ENCODE results near the gene GLRX3. TPM values are rescaled to one million over a fixed set of nuclear protein-coding genes. Genes with fewer than 3 reads are reported as not detected.
A peak's percentile ranks its signal among the peaks of the same experiment; 100 is the strongest.

GLRX3 gene
- total RNA-seq, 8 experiments from 2014 or later = 58.8 to 125 (median 86.5) TPM

DNA sequence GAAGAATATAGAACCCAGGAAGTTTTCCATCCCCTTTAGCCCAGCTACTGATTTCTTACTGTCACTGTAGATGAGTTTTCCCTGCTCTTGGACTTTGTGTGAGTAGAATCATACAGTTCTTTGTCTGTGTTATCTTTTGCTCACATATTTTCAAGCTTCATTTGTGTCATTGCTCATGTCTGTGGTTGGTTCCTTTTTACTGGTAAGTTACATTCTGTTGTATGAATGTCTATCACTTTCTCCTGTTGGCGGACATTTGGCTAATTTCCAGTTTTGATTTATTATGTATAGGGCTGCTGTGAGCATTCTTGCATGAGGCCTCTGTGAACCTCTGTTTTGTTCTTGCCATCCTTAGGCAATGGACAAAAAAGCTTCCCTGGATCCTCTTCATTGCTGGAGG is 5.3 kb downstream of the GLRX3 start:
- peak in 1 of 8 experiments; percentile 2 for ATAC-seq (replicated peaks in 6 of 8)
- WGBS, 10 experiments = 14 to 100% (median 85%) methylated on average over 1 of the region's 1 CpG; no CpG with 5 or more reads in 2 of the 10 experiments

DNA sequence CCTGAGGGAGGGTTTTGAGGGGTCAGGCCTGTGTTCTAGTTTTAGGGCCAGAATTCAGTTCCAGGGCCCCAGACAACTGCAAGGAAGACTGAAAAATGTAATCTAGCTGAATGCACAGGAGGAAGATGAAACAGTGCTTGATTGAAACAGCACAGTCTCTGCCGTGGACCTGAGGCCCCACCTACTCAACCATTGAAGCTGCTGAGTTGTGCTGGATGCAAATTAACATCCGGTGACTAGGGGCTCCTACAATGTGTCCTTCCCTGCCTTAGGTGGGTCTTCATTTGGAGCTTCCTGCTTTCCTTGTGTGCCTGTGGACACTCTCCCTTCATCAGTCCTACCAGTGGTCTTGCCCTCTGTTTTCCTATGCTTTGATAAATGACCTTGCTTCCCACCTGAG is 5.7 kb downstream of the GLRX3 start:
- WGBS, 10 experiments = 0 to 57% (median 40%) methylated on average over 1 to 2 of the region's 2 CpGs; no CpG with 5 or more reads in 2 of the 10 experiments
- H3K4me3 ChIP-seq = no peak overlapping the region
- ATAC-seq (replicated peaks in 6 of 8) = peak in 4 of 8 experiments; percentile 10 to 40 (median 38)
- no peak overlapping the region for H3K27ac ChIP-seq
- H3K4me1 ChIP-seq (replicated peaks in 1 of 2) = peaks cover 15 to 20% of the 10 kb centered on the region in 2 donors
- in situ Hi-C loops (cut with MboI; ENCODE audit: low pct_unique_long_range_greater_than_20kb in 2 of 9, low sequenced_read_pairs in 9 of 9, unreplicated experiment in 9 of 9) = no loop called here

More for the DNA sequence above, 5.3 kb downstream of the GLRX3 start:
- peaks cover 15 to 20% of the 10 kb centered on the region in 2 donors for H3K4me1 ChIP-seq (replicated peaks in 1 of 2)
- in situ Hi-C loops (cut with MboI; ENCODE audit: low pct_unique_long_range_greater_than_20kb in 2 of 9, low sequenced_read_pairs in 9 of 9, unreplicated experiment in 9 of 9) = no loop called here
- H3K4me3 ChIP-seq = no peak overlapping the region
- H3K27ac ChIP-seq = no peak overlapping the region

DNA sequence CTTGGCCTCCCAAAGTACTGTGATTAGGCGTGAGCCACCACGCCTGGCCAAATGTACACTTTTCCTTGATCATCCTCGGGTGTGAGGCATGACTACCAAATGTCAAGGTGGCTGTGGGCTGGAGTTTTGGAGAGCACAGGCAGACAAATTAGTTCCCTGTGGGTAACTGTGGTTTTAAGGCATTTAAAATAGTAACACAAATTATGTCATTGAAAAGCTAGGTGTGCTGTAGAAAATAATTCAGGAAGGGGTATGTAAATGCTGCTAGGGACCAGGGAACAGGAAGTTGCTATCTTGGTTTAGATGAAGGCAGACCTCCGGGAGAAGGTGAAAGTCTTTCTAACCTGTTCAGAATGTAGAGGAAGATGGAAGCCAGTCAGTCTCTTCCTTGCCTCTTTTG is 9.9 kb downstream of the GLRX3 start:
- Histone ChIP-seq H3K4me1 (replicated peaks in 1 of 2) (peaks cover 4 to 7% of the 10 kb centered on the region in 2 donors), H3K27ac (no peak overlapping the region), H3K4me3 (no peak overlapping the region)
- 30 to 100% (median 90%) methylated on average over 1 to 4 of the region's 4 CpGs; no CpG with 5 or more reads in 1 of the 10 experiments for WGBS, 10 experiments
- in situ Hi-C loops (cut with MboI; ENCODE audit: low pct_unique_long_range_greater_than_20kb in 2 of 9, low sequenced_read_pairs in 9 of 9, unreplicated experiment in 9 of 9) = no loop called here
- ATAC-seq (replicated peaks in 6 of 8) = no peak

DNA sequence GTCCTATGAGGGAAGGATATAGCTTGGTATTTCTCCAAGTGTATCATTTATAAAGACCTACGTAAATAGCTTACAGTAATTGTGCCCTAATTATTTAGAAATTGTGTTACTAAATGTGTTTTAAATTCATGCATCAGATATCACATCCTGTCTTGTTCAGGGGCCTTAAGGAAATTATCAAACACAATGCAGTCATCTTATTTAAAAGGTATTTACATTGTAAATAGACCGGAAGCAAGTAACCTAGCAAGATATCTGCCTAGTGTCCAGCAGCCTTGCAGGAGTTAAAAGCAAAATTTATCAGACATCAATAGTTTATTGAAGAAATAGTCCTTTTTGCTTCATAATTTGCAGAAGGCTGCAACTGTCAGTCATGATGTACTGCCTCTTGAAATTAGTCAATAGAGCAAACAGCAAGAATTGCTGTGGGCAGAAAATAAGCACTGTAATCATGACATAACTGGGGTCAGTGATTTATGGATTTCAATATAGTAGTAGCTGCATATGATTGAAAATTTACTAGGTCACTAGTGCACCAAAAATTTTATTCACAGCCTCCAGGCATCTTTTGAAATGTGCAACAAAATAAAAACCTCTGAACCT is 23.1 kb downstream of the GLRX3 start:
- H3K4me3 ChIP-seq = no peak overlapping the region
- H3K4me1 ChIP-seq (replicated peaks in 1 of 2) = peaks cover 0 to 10% of the 10 kb centered on the region in 2 donors
- H3K27ac ChIP-seq = no peak overlapping the region
- ATAC-seq (replicated peaks in 6 of 8) = peak in 3 of 8 experiments; percentile 46 to 58 (median 56)
- WGBS, 10 experiments = 8 to 100% (median 81%) methylated on average over 1 to 2 of the region's 2 CpGs
- in situ Hi-C loops (cut with MboI; ENCODE audit: low pct_unique_long_range_greater_than_20kb in 2 of 9, low sequenced_read_pairs in 9 of 9, unreplicated experiment in 9 of 9) = no loop called here

DNA sequence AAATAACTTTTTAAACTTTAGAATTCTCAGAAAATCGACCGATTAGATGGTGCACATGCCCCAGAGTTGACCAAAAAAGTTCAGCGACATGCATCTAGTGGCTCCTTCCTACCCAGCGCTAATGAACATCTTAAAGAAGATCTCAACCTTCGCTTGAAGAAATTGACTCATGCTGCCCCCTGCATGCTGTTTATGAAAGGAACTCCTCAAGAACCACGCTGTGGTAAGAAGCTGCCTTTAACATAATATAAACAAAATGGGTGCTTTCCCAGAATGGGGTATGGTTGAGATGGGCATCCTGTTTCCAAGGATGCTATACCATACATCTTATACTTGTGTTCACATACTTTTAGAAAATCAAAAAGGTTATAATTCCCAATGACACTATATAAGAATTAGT is 24.6 kb downstream of the GLRX3 start:
- no peak overlapping the region for H3K4me3 ChIP-seq
- ATAC-seq (replicated peaks in 6 of 8) = peak in 1 of 8 experiments; percentile 44
- H3K4me1 ChIP-seq (replicated peaks in 1 of 2) = peaks cover 0 to 10% of the 10 kb centered on the region in 2 donors
- H3K27ac ChIP-seq = no peak overlapping the region
- 21 to 100% (median 86%) methylated on average over 1 to 6 of the region's 6 CpGs; no CpG with 5 or more reads in 1 of the 10 experiments for WGBS, 10 experiments
- in situ Hi-C loops (cut with MboI; ENCODE audit: low pct_unique_long_range_greater_than_20kb in 2 of 9, low sequenced_read_pairs in 9 of 9, unreplicated experiment in 9 of 9) = no loop called here

DNA sequence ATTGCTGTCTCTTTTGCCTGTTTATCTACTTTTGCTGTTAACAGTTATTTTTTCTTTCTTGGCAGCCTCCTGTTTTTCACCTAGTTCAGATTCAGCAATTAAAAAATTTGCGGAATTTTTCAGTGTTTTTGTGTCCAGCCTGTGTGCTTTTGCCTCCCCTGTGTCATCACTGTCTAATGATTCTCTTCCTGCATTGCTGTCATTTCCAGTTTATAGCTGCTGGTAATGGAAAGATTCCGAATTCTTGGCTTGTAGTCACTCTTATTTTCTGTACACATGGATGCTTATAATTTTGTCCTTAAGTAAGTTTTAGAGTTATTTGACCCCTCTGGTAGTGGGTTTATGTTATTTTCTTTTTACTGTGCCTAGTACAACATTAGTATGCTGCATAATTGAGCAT is 25.1 kb downstream of the GLRX3 start:
- WGBS, 10 experiments = 80 to 100% (median 100%) methylated on average over 1 to 2 of the region's 2 CpGs
- Histone ChIP-seq H3K27ac (no peak overlapping the region), H3K4me1 (replicated peaks in 1 of 2) (peaks cover 0 to 10% of the 10 kb centered on the region in 2 donors), H3K4me3 (no peak overlapping the region)
- in situ Hi-C loops (cut with MboI; ENCODE audit: low pct_unique_long_range_greater_than_20kb in 2 of 9, low sequenced_read_pairs in 9 of 9, unreplicated experiment in 9 of 9) = no loop called here
- ATAC-seq (replicated peaks in 6 of 8) = no peak

DNA sequence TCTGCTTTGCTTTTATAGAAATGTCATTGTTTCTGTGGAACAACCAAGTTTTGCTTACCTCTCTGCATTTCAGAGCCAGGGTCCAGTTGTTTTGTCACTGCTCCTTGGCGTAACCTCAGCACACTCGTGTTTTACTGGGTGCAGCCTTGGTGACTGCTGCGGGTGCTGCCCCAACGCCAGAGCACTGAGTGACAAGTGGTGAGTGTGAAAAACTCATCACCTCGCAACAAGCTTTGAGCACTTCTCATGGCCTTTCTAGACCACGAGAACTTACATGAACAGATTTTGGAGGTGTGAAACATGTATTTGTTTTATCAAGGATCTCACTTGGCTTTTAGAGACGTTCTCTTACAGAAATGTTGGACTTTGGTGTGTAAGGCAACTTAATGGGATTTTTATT is 31.0 kb downstream of the GLRX3 start:
- no peak for ATAC-seq (replicated peaks in 6 of 8)
- H3K27ac ChIP-seq = no peak overlapping the region
- no peak overlapping the region for H3K4me3 ChIP-seq
- H3K4me1 ChIP-seq (replicated peaks in 1 of 2) = peaks cover 0 to 8% of the 10 kb centered on the region in 2 donors
- in situ Hi-C loops (cut with MboI; ENCODE audit: low pct_unique_long_range_greater_than_20kb in 2 of 9, low sequenced_read_pairs in 9 of 9, unreplicated experiment in 9 of 9) = no loop called here
- 74 to 100% (median 97%) methylated on average over 1 to 7 of the region's 7 CpGs; no CpG with 5 or more reads in 1 of the 10 experiments for WGBS, 10 experiments

DNA sequence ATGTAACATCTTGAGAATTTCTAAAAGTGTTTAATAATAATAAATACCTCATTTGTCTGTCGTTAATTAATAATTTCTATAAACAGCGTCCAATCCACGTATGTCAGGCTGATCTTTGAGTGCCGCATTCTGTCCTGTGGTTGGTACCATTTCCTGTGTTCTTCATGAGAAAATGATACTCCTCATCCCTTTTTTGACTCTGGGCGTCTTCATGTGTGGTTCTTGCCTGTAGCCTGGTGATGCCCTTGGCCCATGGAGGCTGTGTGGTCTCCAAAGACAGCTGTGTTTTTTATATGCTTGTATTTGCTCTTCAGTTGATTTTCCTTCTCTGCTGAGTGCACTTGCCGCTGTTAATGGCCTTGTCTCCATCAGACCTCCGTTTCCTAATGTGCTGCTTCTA is 31.5 kb downstream of the GLRX3 start:
- WGBS, 10 experiments = 90 to 100% (median 99%) methylated on average over 1 to 7 of the region's 7 CpGs
- Histone ChIP-seq H3K4me1 (replicated peaks in 1 of 2) (peaks cover 0 to 8% of the 10 kb centered on the region in 2 donors), H3K27ac (no peak overlapping the region), H3K4me3 (no peak overlapping the region)
- in situ Hi-C loops (cut with MboI; ENCODE audit: low pct_unique_long_range_greater_than_20kb in 2 of 9, low sequenced_read_pairs in 9 of 9, unreplicated experiment in 9 of 9) = no loop called here
- ATAC-seq (replicated peaks in 6 of 8) = no peak

DNA sequence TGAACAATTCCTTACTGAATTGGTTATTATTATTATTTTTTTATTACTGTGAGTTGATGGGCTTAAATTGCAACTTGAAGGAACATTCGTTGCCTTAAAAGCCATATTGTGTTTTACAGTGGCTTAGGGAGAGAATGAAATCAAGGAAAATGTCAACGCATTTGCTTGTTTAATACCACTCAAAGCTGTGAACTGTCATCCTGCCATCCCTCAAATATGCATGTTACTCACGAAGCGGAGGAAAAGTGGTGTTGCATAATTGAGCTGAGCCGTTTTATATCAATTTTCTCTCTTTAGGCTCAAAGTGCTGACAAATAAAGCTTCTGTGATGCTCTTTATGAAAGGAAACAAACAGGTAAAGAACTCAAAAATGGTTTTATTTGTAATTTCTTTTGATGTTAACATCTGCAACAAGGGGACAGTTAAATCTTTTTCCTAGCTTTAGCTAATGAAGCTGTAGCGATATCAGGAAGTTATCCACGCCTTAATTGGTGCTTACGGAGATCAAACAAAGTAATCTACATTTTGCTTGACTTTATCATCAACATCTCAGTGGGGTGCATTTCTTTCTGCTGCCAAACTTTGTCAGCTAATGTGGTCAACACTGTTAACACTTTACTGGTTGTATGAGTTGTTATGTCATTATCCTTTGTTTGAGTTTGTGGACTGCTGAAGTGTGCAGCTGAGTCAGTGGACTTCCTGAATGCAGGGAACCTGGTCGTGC is 33.1 kb downstream of the GLRX3 start:
- in situ Hi-C loops (cut with MboI; ENCODE audit: low pct_unique_long_range_greater_than_20kb in 2 of 9, low sequenced_read_pairs in 9 of 9, unreplicated experiment in 9 of 9) = no loop called here
- H3K4me3 ChIP-seq = no peak overlapping the region

DNA sequence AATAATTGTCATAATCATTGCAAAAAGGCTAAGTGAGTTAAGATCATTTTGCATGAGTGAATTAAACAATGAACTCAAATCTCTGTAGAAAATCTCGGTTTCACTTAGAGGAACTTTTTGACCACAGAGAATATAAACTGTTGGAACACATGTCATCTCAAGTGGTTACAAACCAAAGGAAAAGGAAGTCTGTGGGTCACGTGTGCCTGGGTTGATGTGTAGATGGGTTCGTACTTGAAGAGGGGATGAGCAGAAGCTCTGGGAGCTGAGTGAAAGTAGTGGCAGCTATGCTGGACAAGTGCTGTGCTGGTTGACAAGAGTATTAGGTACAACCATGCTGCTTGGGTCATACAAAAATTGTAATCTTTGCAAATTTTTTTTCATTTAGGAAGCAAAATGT is 35.0 kb downstream of the GLRX3 start:
- H3K4me3 ChIP-seq = no peak overlapping the region
- WGBS, 10 experiments = 85 to 100% (median 97%) methylated on average over 1 to 3 of the region's 3 CpGs
- peaks cover 0 to 8% of the 10 kb centered on the region in 2 donors for H3K4me1 ChIP-seq (replicated peaks in 1 of 2)
- in situ Hi-C loops (cut with MboI; ENCODE audit: low pct_unique_long_range_greater_than_20kb in 2 of 9, low sequenced_read_pairs in 9 of 9, unreplicated experiment in 9 of 9) = no loop called here
- H3K27ac ChIP-seq = no peak overlapping the region
- no peak for ATAC-seq (replicated peaks in 6 of 8)

More for the DNA sequence above, 33.1 kb downstream of the GLRX3 start:
- Histone ChIP-seq H3K4me1 (replicated peaks in 1 of 2) (peaks cover 0 to 8% of the 10 kb centered on the region in 2 donors), H3K27ac (no peak overlapping the region)
- no peak for ATAC-seq (replicated peaks in 6 of 8)
- WGBS, 10 experiments = 62 to 95% (median 69%) methylated on average over 4 to 9 of the region's 9 CpGs

DNA sequence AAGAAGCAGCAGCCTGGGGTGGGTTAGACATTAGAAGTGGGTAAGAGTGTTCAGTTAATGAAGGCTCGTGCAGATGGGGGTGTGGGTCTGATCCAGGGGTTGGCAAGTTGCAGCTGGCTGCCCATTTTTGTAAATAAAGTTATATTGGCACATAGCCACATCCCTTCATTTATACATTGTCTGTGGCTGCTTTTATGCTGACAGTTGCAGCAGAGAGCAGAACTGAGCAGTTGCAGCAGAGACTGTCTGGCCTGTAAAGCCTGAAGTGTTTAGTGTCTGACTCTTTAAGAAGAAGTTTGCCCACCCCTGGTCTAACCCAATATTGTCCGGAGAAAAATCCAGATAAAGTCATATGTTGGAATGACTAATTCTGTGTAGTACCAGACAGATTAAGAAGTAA is 38.1 kb downstream of the GLRX3 start:
- Histone ChIP-seq H3K27ac (no peak overlapping the region), H3K4me1 (replicated peaks in 1 of 2) (peaks cover 0 to 6% of the 10 kb centered on the region in 2 donors), H3K4me3 (no peak overlapping the region)
- in situ Hi-C loops (cut with MboI; ENCODE audit: low pct_unique_long_range_greater_than_20kb in 2 of 9, low sequenced_read_pairs in 9 of 9, unreplicated experiment in 9 of 9) = no loop called here
- 29 to 100% (median 100%) methylated on average over 1 of the region's 2 CpGs; no CpG with 5 or more reads in 1 of the 10 experiments for WGBS, 10 experiments
- ATAC-seq (replicated peaks in 6 of 8) = peak in 2 of 8 experiments; percentile 16 to 55

DNA sequence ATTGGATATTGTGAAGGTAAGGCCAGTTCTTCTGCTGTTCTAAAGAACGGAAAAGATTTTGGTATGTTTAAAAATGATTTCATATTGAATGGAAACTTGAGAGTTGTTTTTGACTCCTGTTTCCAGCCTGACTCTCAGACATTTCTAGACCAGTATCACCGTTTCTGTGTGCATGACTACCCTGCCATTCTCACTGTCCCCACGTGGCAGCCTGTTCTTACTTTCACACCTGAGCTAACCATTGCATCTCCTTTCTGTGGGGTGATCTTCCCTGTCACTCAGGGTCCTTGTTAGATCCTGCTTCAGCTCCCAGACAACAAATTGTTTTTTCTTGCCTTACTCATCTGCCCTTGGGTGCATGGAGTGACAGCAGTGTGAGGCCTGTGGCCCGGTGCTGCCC is 38.9 kb downstream of the GLRX3 start:
- in situ Hi-C loops (cut with MboI; ENCODE audit: low pct_unique_long_range_greater_than_20kb in 2 of 9, low sequenced_read_pairs in 9 of 9, unreplicated experiment in 9 of 9) = loop anchor here in 6 of 9 experiments (25.0 kb wide), 2 partner anchors 1687 to 1712 kb away; no protein-coding TSS in a partner anchor
- peaks cover 0 to under 1% of the 10 kb centered on the region in 2 donors for H3K4me1 ChIP-seq (replicated peaks in 1 of 2)
- 67 to 100% (median 93%) methylated on average over 1 to 4 of the region's 4 CpGs; no CpG with 5 or more reads in 3 of the 10 experiments for WGBS, 10 experiments
- no peak for ATAC-seq (replicated peaks in 6 of 8)
- H3K27ac ChIP-seq = no peak overlapping the region
- no peak overlapping the region for H3K4me3 ChIP-seq

DNA sequence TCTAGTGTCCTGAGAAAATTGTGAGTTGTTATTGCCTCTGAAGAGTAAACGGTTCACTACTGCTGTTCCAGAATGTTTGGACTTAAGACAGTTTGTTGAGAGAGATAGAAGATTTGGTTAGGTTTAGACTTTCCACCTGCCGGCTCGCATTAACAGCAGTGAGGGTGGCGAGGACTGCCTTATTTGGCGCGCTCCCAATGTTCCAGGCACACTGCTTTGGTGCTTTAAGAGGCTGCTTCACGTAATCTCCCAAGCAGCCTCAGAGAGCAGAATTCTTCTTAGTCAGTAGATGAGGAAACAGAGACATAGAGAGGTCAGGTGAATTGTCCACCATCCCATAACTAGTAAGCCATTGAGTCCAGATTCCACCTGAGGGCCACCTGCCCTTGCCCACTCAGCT is 41.1 kb downstream of the GLRX3 start:
- Histone ChIP-seq H3K27ac (no peak overlapping the region), H3K4me3 (no peak overlapping the region), H3K4me1 (replicated peaks in 1 of 2) (no peaks in the 10 kb centered on the region)
- in situ Hi-C loops (cut with MboI; ENCODE audit: low pct_unique_long_range_greater_than_20kb in 2 of 9, low sequenced_read_pairs in 9 of 9, unreplicated experiment in 9 of 9) = loop anchor here in 6 of 9 experiments (25.0 kb wide), 2 partner anchors 1685 to 1710 kb away; no protein-coding TSS in a partner anchor
- ATAC-seq (replicated peaks in 6 of 8) = no peak
- WGBS, 10 experiments = 74 to 100% (median 91%) methylated on average over 1 to 7 of the region's 7 CpGs; no CpG with 5 or more reads in 4 of the 10 experiments
